Pericardium fibroblast (primary cell): ENCODE data around the gene RBP2. TPM values are rescaled to one million over a fixed set of nuclear protein-coding genes. Genes with fewer than 3 reads are reported as not detected.

Experiments
- total RNA-seq: library from RNA; depleted of rRNA; stranded (reverse); fragments of >200 nt; gene quantifications from 2 replicates; pipeline ENCODE4 v1.2.3, GENCODE V29; 2015

RBP2 gene
- not detected in 2 replicates for total RNA-seq

DNA sequence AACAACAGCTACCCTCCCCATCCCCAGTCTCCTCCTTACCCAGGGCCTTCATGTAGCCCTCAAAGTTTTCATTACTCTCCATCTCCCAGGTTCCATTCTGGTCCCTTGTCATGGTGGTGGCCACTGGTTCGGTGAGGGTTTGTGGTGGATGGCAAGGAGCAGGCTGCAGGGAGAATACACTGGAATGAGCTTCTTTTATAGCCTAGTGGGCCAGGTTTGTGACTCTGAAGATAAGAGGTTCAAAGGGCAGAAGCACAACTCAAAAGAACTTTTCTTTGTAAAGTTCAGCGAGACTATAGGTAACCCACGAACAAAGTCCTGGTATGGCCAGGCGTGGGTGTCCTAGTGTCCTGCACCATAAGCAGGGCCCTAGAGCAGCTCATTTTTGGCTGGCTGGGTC, at the start of gene RBP2:
RBP2 (minus strand) TSS at position 169 of the 400 bp plus-strand sequence; CDS start at position 112, 57 bp downstream.

Other genes starting within 250 kb of the RBP2 start
- 47.5 and 50.0 TPM in 2 replicates for gene MRPS22, start 132.5 kb downstream of the RBP2 start, total RNA-seq
- 125 and 138 TPM in 2 replicates for gene COPB2, start 86.9 kb downstream of the RBP2 start, total RNA-seq
- gene RBP1, start 63.2 kb upstream of the RBP2 start, total RNA-seq = 30.2 and 70.6 TPM in 2 replicates
- 0.93 and 1.0 TPM in 2 replicates for gene NMNAT3, start 201.5 kb upstream of the RBP2 start, total RNA-seq